HCT116 (cell line): ENCODE data around the gene PPP1R10. TPM values are rescaled to one million over a fixed set of nuclear protein-coding genes. Genes with fewer than 3 reads are reported as not detected.

Source experiments
- ATAC-seq: fragments of 200-7000 bp; cut with Tn5 transposase; 2 replicates; pipeline ENCODE4 v1.9.1; 2020; ENCODE audit warnings: mild to moderate bottlenecking, moderate library complexity
- BruUV-seq: library from RNA; stranded (reverse); fragments of 400-500 nt; replicated peaks from 2 replicates; lab custom pipeline; 2021; lab: Mats Ljungman, UMichigan
- CTCF ChIA-PET: fragments of 300-600 bp; sonication (Branson Sonifier 250); formaldehyde crosslinking; loops from one replicate; lab custom pipeline; 2021; ENCODE audit warnings: antibody characterized with exemption; lab: Charles Lee
- POLR2A ChIA-PET: fragments of 300-600, 350-600 bp; sonication (Branson Sonifier 250); formaldehyde crosslinking; loops from one replicate; lab custom pipeline; 2021; ENCODE audit warnings: antibody characterized with exemption; lab: Charles Lee
- RAD21 ChIA-PET, 2 experiments: fragments of 300-600 bp; sonication (Branson Sonifier 250); formaldehyde crosslinking; loops; one replicate each; lab custom pipeline; 2023; ENCODE audit warnings: low total read pairs in 2 of 2; ENCODE audit not compliant: uncharacterized antibody in 2 of 2, unreplicated experiment in 2 of 2, low non-redundant PET in 1 of 2; lab: Charles Lee
- DNase-seq: peaks from one replicate; pipeline ENCODE4 v3.0.0-alpha.2; 2010; ENCODE audit warnings: low read depth, low spot score
- H2AFZ ChIP-seq: fragments of 200-600 bp; shearing (Covaris generic), sonication (generic); 2 replicates; pipeline ENCODE4 v1.6.1; 2017; ENCODE audit warnings: low read depth, mixed run types, mixed read lengths, antibody characterized with exemption, low read length; ENCODE audit not compliant: poor library complexity, severe bottlenecking
- H3K27ac ChIP-seq: 2 replicates; pipeline ENCODE4 v1.5.1; 2012; ENCODE audit warnings: low read depth, low read length
- H3K27me3 ChIP-seq: fragments of 200-600 bp; sonication (generic); 2 replicates; pipeline ENCODE4 v1.6.1; 2016; ENCODE audit warnings: mixed run types, low read length, mixed read lengths; ENCODE audit not compliant: insufficient read depth
- H3K36me3 ChIP-seq, 2 experiments: fragments of 200-500 bp in 1 of 2; fragments of 200-600 bp in 1 of 2; sonication (Bioruptor generic) in 1 of 2; sonication (generic) in 1 of 2; 2 replicates each; pipeline versions ENCODE4 v1.5.1 to v1.6.1; 2014 to 2016; ENCODE audit warnings: low read length in 2 of 2, inconsistent platforms in 1 of 2, mixed read lengths in 1 of 2, mixed run types in 1 of 2; ENCODE audit not compliant: insufficient read depth in 2 of 2, control insufficient read depth in 1 of 2
- H3K4me1 ChIP-seq, 2 experiments: fragments of 200-600 bp in 1 of 2; sonication (generic) in 1 of 2; 2 replicates each; pipeline versions ENCODE4 v1.5.1 to v1.6.1; 2012 to 2017; ENCODE audit warnings: low read length in 2 of 2, inconsistent platforms in 1 of 2, mild to moderate bottlenecking in 1 of 2, mixed read lengths in 1 of 2, mixed run types in 1 of 2, moderate library complexity in 1 of 2; ENCODE audit not compliant: insufficient read depth in 2 of 2, control insufficient read depth in 1 of 2
- H3K4me2 ChIP-seq: fragments of 200-600 bp; sonication (generic); 2 replicates; pipeline ENCODE4 v1.6.1; 2017; ENCODE audit warnings: mixed run types, low read length, mixed read lengths
- H3K4me3 ChIP-seq, 2 experiments: fragments of 200-600 bp in 1 of 2; sonication (generic) in 1 of 2; replicated peaks in 1 of 2; 2 replicates each; pipeline ENCODE4 v1.5.1; 2011 to 2016; ENCODE audit warnings: low read length in 2 of 2, control low read depth in 1 of 2, low read depth in 1 of 2, mild to moderate bottlenecking in 1 of 2, mixed read lengths in 1 of 2, mixed run types in 1 of 2
- H3K79me2 ChIP-seq: fragments of 200-600 bp; sonication (generic); 2 replicates; pipeline ENCODE4 v1.6.1; 2017; ENCODE audit warnings: mild to moderate bottlenecking, mixed run types, low read length, moderate library complexity, mixed read lengths; ENCODE audit not compliant: insufficient read depth
- H3K9ac ChIP-seq: fragments of 200-600 bp; sonication (generic); 2 replicates; pipeline ENCODE4 v1.6.1; 2016; ENCODE audit warnings: low read length, mixed read lengths
- H3K9me2 ChIP-seq: fragments of 200-600 bp; sonication (generic), shearing (Covaris generic); 2 replicates; pipeline ENCODE4 v1.6.1; 2017; ENCODE audit warnings: mixed run types, mild to moderate bottlenecking, moderate library complexity; ENCODE audit not compliant: insufficient read depth
- H3K9me3 ChIP-seq, 2 experiments: fragments of 200-500 bp in 1 of 2; fragments of 200-600 bp in 1 of 2; sonication (Bioruptor generic) in 1 of 2; sonication (generic) in 1 of 2; 2 replicates each; pipeline ENCODE4 v1.6.1; 2014 to 2017; ENCODE audit warnings: low read length in 2 of 2, mixed read lengths in 2 of 2, inconsistent platforms in 1 of 2, low read depth in 1 of 2, mild to moderate bottlenecking in 1 of 2, mixed run types in 1 of 2, moderate library complexity in 1 of 2; ENCODE audit not compliant: control insufficient read depth in 1 of 2, insufficient read depth in 1 of 2
- H4K20me1 ChIP-seq: fragments of 200-600 bp; sonication (generic), shearing (Covaris generic); 2 replicates; pipeline ENCODE4 v1.6.1; 2017; ENCODE audit warnings: mixed run types, mild to moderate bottlenecking, moderate library complexity; ENCODE audit not compliant: insufficient read depth
- ATF3 ChIP-seq: IDR thresholded peaks from 2 replicates; pipeline ENCODE4 v1.6.1; 2012
- EGR1 ChIP-seq: IDR thresholded peaks from 2 replicates; pipeline ENCODE4 v1.6.1; 2012; ENCODE audit warnings: low read depth
- EZH2phosphoT487 ChIP-seq: fragments of 200-600 bp; IDR thresholded peaks from 2 replicates; pipeline ENCODE4 v1.6.1; 2018; ENCODE audit warnings: antibody characterized with exemption, borderline replicate concordance
- FOSL1 ChIP-seq: IDR thresholded peaks from 2 replicates; pipeline ENCODE4 v1.6.1; 2012; ENCODE audit warnings: low read depth
- RAD21 ChIP-seq: IDR thresholded peaks from 2 replicates; pipeline ENCODE4 v1.6.1; 2012; ENCODE audit warnings: low read depth, mild to moderate bottlenecking
- REST ChIP-seq: IDR thresholded peaks from 2 replicates; pipeline ENCODE4 v1.6.1; 2012; ENCODE audit warnings: low read depth
- SP1 ChIP-seq: IDR thresholded peaks from 2 replicates; pipeline ENCODE4 v1.6.1; 2012; ENCODE audit warnings: low read depth
- SRF ChIP-seq: IDR thresholded peaks from 2 replicates; pipeline ENCODE4 v1.6.1; 2012; ENCODE audit warnings: low read depth
- YY1 ChIP-seq: IDR thresholded peaks from 2 replicates; pipeline ENCODE4 v1.6.1; 2011; ENCODE audit warnings: low read length, low read depth, moderate library complexity, mild to moderate bottlenecking; ENCODE audit not compliant: insufficient replicate concordance; ENCODE audit errors: extremely low read depth
- ZBTB33 ChIP-seq: IDR thresholded peaks from 2 replicates; pipeline ENCODE4 v1.6.1; 2011; ENCODE audit warnings: mild to moderate bottlenecking, low read length, moderate library complexity; ENCODE audit not compliant: insufficient replicate concordance; ENCODE audit errors: extremely low read depth
- ZFX ChIP-seq: fragments of 450-650 bp; IDR thresholded peaks from 2 replicates; pipeline ENCODE4 v1.6.1; 2017
- ZNF274 ChIP-seq: fragments of 200-500 bp; sonication (Bioruptor generic); IDR thresholded peaks from 2 replicates; pipeline ENCODE4 v1.6.1; 2014; ENCODE audit warnings: mild to moderate bottlenecking, low read depth, low read length, inconsistent platforms
- intact Hi-C: fragments of 100-400 bp; cut with micrococcal nuclease; formaldehyde crosslinking; loops from 2 replicates; pipeline ENCODE4 v1.10.0; 2022
- total RNA-seq: library from RNA; stranded (reverse); gene quantifications from one replicate; pipeline ENCODE4 v1.2.1, GENCODE V29; 2021; ENCODE audit not compliant: unreplicated experiment
- TF ChIP-seq, protein P1 (sequence below): IDR thresholded peaks from 2 replicates; pipeline ENCODE4 v1.6.1; 2012

Gene PPP1R10
- total RNA-seq, 1 experiment from 2014 or later: 104 TPM

- RAD21 ChIA-PET: no interaction called here
Observed at GRCh38 chr6:30573113-30573512, 43.9 kb downstream of the PPP1R10 start.

DNA sequence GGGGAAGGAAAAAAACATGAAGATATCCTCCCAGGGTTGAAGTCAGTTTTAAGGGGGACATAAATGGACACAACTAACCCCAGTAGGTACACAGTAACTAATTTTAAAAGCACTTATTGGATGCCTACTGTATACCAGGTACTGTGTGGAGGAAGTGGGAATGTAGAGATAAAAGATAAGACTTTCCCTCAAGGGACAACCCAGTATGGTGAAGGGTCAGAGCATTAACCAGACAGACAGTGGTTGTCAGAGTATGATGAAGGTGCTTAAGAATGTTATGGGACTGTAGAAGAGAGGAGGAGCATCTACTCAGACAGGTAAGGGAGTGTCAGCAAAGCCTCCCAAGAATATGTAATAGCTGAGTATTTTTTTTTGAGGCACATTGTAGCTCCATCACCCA is 44.9 kb downstream of the PPP1R10 start:
- peak overlapping the region; percentile 72; the same call in 1 of the 2 replicates for H3K27ac ChIP-seq
- BruUV-seq: no TSS peak
- H3K9me2 ChIP-seq: no peaks in the 10 kb centered on the region
- ChIA-PET POLR2A (no interaction called here), CTCF (no interaction called here), RAD21 (no interaction called here)
- intact Hi-C loops: no loop called here
- H2AFZ ChIP-seq: no peak overlapping the region
- H3K9me3 ChIP-seq: no peaks in the 10 kb centered on the region
- peak overlapping the region; percentile 85 for H3K9ac ChIP-seq
- no peaks in the 10 kb centered on the region for H3K27me3 ChIP-seq
- peak overlapping the region; percentile 88 for H3K4me2 ChIP-seq
- peak overlapping the region; percentile 66 to 97 for H3K4me3 ChIP-seq
- H3K36me3 ChIP-seq: peaks cover 5 to 18% of the 10 kb centered on the region in 2 experiments; a peak in 3 of 4 replicates
- peaks cover 9 to 29% of the 10 kb centered on the region in 2 experiments for H3K4me1 ChIP-seq
- ATAC-seq (no peak), DNase-seq (no peak)
- H3K79me2 ChIP-seq: peaks cover 58% of the 10 kb centered on the region
- peaks cover 12% of the 10 kb centered on the region; the same call in 1 of the 2 replicates for H4K20me1 ChIP-seq
- TF ChIP-seq ATF3: no peak
- TF ChIP-seq RAD21: no peak
- no peak for TF ChIP-seq FOSL1
- TF ChIP-seq, protein P1, sequence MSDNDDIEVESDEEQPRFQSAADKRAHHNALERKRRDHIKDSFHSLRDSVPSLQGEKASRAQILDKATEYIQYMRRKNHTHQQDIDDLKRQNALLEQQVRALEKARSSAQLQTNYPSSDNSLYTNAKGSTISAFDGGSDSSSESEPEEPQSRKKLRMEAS: no peak
- no peak for TF ChIP-seq REST
- TF ChIP-seq ZFX: no peak
- no peak for TF ChIP-seq YY1
- no peak for TF ChIP-seq SRF
- no peak for TF ChIP-seq EZH2phosphoT487
- TF ChIP-seq SP1: no peak
- TF ChIP-seq ZBTB33: no peak

More at GRCh38 chr6:30573113-30573512, 43.9 kb downstream of the PPP1R10 start:
- intact Hi-C loops: no loop called here
- no peak for TF ChIP-seq ATF3
- TF ChIP-seq EZH2phosphoT487: no peak
- no peak for TF ChIP-seq EGR1
- TF ChIP-seq ZNF274: no peak
- DNase-seq (no peak), ATAC-seq (no peak)
- H3K4me3 ChIP-seq: no peak overlapping the region
- peaks cover 14 to 28% of the 10 kb centered on the region in 2 experiments for H3K36me3 ChIP-seq
- H3K4me1 ChIP-seq: peaks cover 9 to 29% of the 10 kb centered on the region in 2 experiments
- no TSS peak for BruUV-seq
- H4K20me1 ChIP-seq: peaks cover 12% of the 10 kb centered on the region; the same call in 1 of the 2 replicates
- peaks cover 67% of the 10 kb centered on the region for H3K79me2 ChIP-seq
- H3K4me2 ChIP-seq: peak overlapping the region; percentile 88
- no peaks in the 10 kb centered on the region for H3K27me3 ChIP-seq
- H2AFZ ChIP-seq: no peak overlapping the region
- ChIA-PET CTCF (no interaction called here), POLR2A (no interaction called here)
- H3K9me2 ChIP-seq: no peaks in the 10 kb centered on the region
- peak overlapping the region; percentile 85; the same call in 1 of the 2 replicates for H3K9ac ChIP-seq
- no peaks in the 10 kb centered on the region for H3K9me3 ChIP-seq
- no peak overlapping the region for H3K27ac ChIP-seq
